ENCODE data around the gene ACSM6. TPM values are rescaled to one million over a fixed set of nuclear protein-coding genes. Genes with fewer than 3 reads are reported as not detected.

Gene ACSM6
- polyA plus RNA-seq, 1 donor (not counting 4 experiments of a cell fraction or from before 2014, with no cell fraction given), result not detected

- Histone ChIP-seq H3K9me1 (ENCODE audit: control insufficient read depth, extremely low read depth, insufficient read depth, low read length) (no peaks in the 10 kb centered on the region), H3K79me2 (ENCODE audit: control insufficient read depth, insufficient read depth, low read length) (no peaks in the 10 kb centered on the region), H3K4me1 (ENCODE audit: control insufficient read depth, extremely low read depth, insufficient read depth, low read length) (peaks cover 5% of the 10 kb centered on the region), H3K27ac (ENCODE audit: control insufficient read depth, insufficient read depth, low read length) (no peak overlapping the region), H3K27me3 (ENCODE audit: control insufficient read depth, extremely low read depth, insufficient read depth, low read length) (no peaks in the 10 kb centered on the region), H3K36me3 (ENCODE audit: control insufficient read depth in 2 of 2, extremely low read depth in 1 of 2, insufficient read depth in 2 of 2, low read length in 2 of 2) (no peaks in the 10 kb centered on the region), H3K4me2 (ENCODE audit: control insufficient read depth, extremely low read depth, insufficient read depth, low read depth, low read length) (no peak overlapping the region), H3K4me3 (ENCODE audit: control insufficient read depth in 2 of 3, extremely low read depth in 1 of 3, insufficient read depth in 2 of 3, low read depth in 1 of 3, low read length in 3 of 3) (no peak overlapping the region), H2AFZ (ENCODE audit: control insufficient read depth, low read length) (no peak overlapping the region), H3K9ac (ENCODE audit: control insufficient read depth, extremely low read depth, insufficient read depth, low read length) (no peak overlapping the region), H4K20me1 (ENCODE audit: control insufficient read depth, extremely low read depth, insufficient read depth, low read length) (no peaks in the 10 kb centered on the region), H3K9me3 (ENCODE audit: control insufficient read depth, low read depth, low read length) (no peaks in the 10 kb centered on the region)
- TF ChIP-seq, protein P1, sequence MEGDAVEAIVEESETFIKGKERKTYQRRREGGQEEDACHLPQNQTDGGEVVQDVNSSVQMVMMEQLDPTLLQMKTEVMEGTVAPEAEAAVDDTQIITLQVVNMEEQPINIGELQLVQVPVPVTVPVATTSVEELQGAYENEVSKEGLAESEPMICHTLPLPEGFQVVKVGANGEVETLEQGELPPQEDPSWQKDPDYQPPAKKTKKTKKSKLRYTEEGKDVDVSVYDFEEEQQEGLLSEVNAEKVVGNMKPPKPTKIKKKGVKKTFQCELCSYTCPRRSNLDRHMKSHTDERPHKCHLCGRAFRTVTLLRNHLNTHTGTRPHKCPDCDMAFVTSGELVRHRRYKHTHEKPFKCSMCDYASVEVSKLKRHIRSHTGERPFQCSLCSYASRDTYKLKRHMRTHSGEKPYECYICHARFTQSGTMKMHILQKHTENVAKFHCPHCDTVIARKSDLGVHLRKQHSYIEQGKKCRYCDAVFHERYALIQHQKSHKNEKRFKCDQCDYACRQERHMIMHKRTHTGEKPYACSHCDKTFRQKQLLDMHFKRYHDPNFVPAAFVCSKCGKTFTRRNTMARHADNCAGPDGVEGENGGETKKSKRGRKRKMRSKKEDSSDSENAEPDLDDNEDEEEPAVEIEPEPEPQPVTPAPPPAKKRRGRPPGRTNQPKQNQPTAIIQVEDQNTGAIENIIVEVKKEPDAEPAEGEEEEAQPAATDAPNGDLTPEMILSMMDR (optimal IDR thresholded peaks at IDR 0.05 in 1 of 3, IDR thresholded peaks at IDR 0.05 in 1 of 3, conservative IDR thresholded peaks at IDR 0.05 in 1 of 3; ENCODE audit: extremely low read depth in 1 of 3, insufficient read depth in 2 of 3, low read length in 3 of 3), result no peak
- no peak for TF ChIP-seq EZH2 (IDR thresholded peaks at IDR 0.05; ENCODE audit: low read length)
- FAIRE-seq (no peak), DNase-seq (ENCODE audit: low read depth, low spot score) (no peak)
- dilution Hi-C loops (cut with MboI; ENCODE audit: extremely low pct_ligation_motif_present, low sequenced_read_pairs), result no loop called here
Measured at GRCh38 chr10:95171336-95171735, 22.7 kb upstream of the ACSM6 start.

DNA sequence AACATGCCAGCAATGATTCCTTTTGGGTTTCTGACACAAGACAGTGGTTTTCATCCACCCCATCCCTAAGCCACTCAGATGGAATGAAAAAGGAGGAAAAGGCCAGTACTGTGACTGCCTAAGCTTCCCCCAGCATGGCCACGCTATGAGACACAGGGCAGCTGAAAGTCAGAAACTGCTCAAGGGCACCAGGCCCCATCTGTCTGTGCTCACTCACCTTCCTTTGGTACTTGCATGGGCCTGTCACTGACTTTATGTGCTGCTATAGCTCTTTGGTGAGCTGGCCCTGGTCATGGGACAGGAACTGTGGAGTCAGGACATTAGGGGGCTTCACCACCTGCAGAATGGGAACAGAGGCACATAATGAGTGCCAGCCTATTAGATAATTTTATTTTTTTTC is 21.2 kb upstream of the ACSM6 start:
- Histone ChIP-seq H3K27me3 (ENCODE audit: control insufficient read depth, extremely low read depth, insufficient read depth, low read length) (no peaks in the 10 kb centered on the region), H3K79me2 (ENCODE audit: control insufficient read depth, insufficient read depth, low read length) (no peaks in the 10 kb centered on the region), H3K27ac (ENCODE audit: control insufficient read depth, insufficient read depth, low read length) (no peak overlapping the region), H3K36me3 (ENCODE audit: control insufficient read depth in 2 of 2, extremely low read depth in 1 of 2, insufficient read depth in 2 of 2, low read length in 2 of 2) (no peaks in the 10 kb centered on the region), H3K9ac (ENCODE audit: control insufficient read depth, extremely low read depth, insufficient read depth, low read length) (no peak overlapping the region), H3K4me2 (ENCODE audit: control insufficient read depth, extremely low read depth, insufficient read depth, low read depth, low read length) (no peak overlapping the region), H3K9me1 (ENCODE audit: control insufficient read depth, extremely low read depth, insufficient read depth, low read length) (no peaks in the 10 kb centered on the region), H3K4me1 (ENCODE audit: control insufficient read depth, extremely low read depth, insufficient read depth, low read length) (peaks cover 5% of the 10 kb centered on the region), H2AFZ (ENCODE audit: control insufficient read depth, low read length) (no peak overlapping the region), H4K20me1 (ENCODE audit: control insufficient read depth, extremely low read depth, insufficient read depth, low read length) (no peaks in the 10 kb centered on the region), H3K4me3 (ENCODE audit: control insufficient read depth in 2 of 3, extremely low read depth in 1 of 3, insufficient read depth in 2 of 3, low read depth in 1 of 3, low read length in 3 of 3) (no peak overlapping the region), H3K9me3 (ENCODE audit: control insufficient read depth, low read depth, low read length) (no peaks in the 10 kb centered on the region)
- TF ChIP-seq, protein P1 (optimal IDR thresholded peaks at IDR 0.05 in 1 of 3, IDR thresholded peaks at IDR 0.05 in 1 of 3, conservative IDR thresholded peaks at IDR 0.05 in 1 of 3; ENCODE audit: extremely low read depth in 1 of 3, insufficient read depth in 2 of 3, low read length in 3 of 3), result no peak
- TF ChIP-seq EZH2 (IDR thresholded peaks at IDR 0.05; ENCODE audit: low read length), result no peak
- dilution Hi-C loops (cut with MboI; ENCODE audit: extremely low pct_ligation_motif_present, low sequenced_read_pairs), result no loop called here
- no peak for DNase-seq (ENCODE audit: low read depth, low spot score)
- FAIRE-seq, result peak; percentile 68
